Measurements from ENCODE around the gene CTSC.

The CTSC gene

GRCh38 chr11:88297863-88298262 lies 39.7 kb downstream of the CTSC start:
- no peak for TF ChIP-seq ZNF274 (IDR thresholded peaks at IDR 0.05; ENCODE audit: low read depth, low read length)
- no peak overlapping the region for H3K4me3 ChIP-seq (ENCODE audit: low read length)

- H3K4me3 ChIP-seq (ENCODE audit: low read length) = no peak overlapping the region
Observed at GRCh38 chr11:88297421-88297820, 40.1 kb downstream of the CTSC start.

GRCh38 chr11:88295028-88295427 lies 42.5 kb downstream of the CTSC start:
- TF ChIP-seq ZNF274 (IDR thresholded peaks at IDR 0.05; ENCODE audit: low read depth, low read length) = no peak
- H3K4me3 ChIP-seq (ENCODE audit: low read length) = no peak overlapping the region

More at GRCh38 chr11:88297421-88297820, 40.1 kb downstream of the CTSC start:
- no peak for TF ChIP-seq ZNF274 (IDR thresholded peaks at IDR 0.05; ENCODE audit: low read depth, low read length)

- no peak for TF ChIP-seq ZNF274 (IDR thresholded peaks at IDR 0.05; ENCODE audit: low read depth, low read length)
Observed at GRCh38 chr11:88293931-88294330, 43.6 kb downstream of the CTSC start.

GRCh38 chr11:88292171-88292843 lies 45.2 kb downstream of the CTSC start:
- no peak for TF ChIP-seq ZNF274 (IDR thresholded peaks at IDR 0.05; ENCODE audit: low read depth, low read length)

More at GRCh38 chr11:88293931-88294330, 43.6 kb downstream of the CTSC start:
- no peak overlapping the region for H3K4me3 ChIP-seq (ENCODE audit: low read length)

GRCh38 chr11:88288560-88288959 lies 49.0 kb downstream of the CTSC start:
- H3K4me3 ChIP-seq (ENCODE audit: low read length) = no peak overlapping the region
- no peak for TF ChIP-seq ZNF274 (IDR thresholded peaks at IDR 0.05; ENCODE audit: low read depth, low read length)

More at GRCh38 chr11:88292171-88292843, 45.2 kb downstream of the CTSC start:
- H3K4me3 ChIP-seq (ENCODE audit: low read length) = no peak overlapping the region

GRCh38 chr11:88284336-88285050 lies 53.0 kb downstream of the CTSC start:
- TF ChIP-seq ZNF274 (IDR thresholded peaks at IDR 0.05; ENCODE audit: low read depth, low read length) = no peak
- no peak overlapping the region for H3K4me3 ChIP-seq (ENCODE audit: low read length)

- no peak for TF ChIP-seq ZNF274 (IDR thresholded peaks at IDR 0.05; ENCODE audit: low read depth, low read length)
- H3K4me3 ChIP-seq (ENCODE audit: low read length) = no peak overlapping the region
Observed at GRCh38 chr11:88282747-88283515, 54.6 kb downstream of the CTSC start.

GRCh38 chr11:88281317-88281712 lies 56.2 kb downstream of the CTSC start:
- no peak for TF ChIP-seq ZNF274 (IDR thresholded peaks at IDR 0.05; ENCODE audit: low read depth, low read length)
- H3K4me3 ChIP-seq (ENCODE audit: low read length) = no peak overlapping the region

GRCh38 chr11:88280673-88281316 lies 56.7 kb downstream of the CTSC start:
- no peak for TF ChIP-seq ZNF274 (IDR thresholded peaks at IDR 0.05; ENCODE audit: low read depth, low read length)

GRCh38 chr11:88277349-88277915 lies 60.1 kb downstream of the CTSC start:
- H3K4me3 ChIP-seq (ENCODE audit: low read length) = no peak overlapping the region
- TF ChIP-seq ZNF274 (IDR thresholded peaks at IDR 0.05; ENCODE audit: low read depth, low read length) = no peak

More at GRCh38 chr11:88280673-88281316, 56.7 kb downstream of the CTSC start:
- H3K4me3 ChIP-seq (ENCODE audit: low read length) = no peak overlapping the region

- H3K4me3 ChIP-seq (ENCODE audit: low read length) = no peak overlapping the region
- no peak for TF ChIP-seq ZNF274 (IDR thresholded peaks at IDR 0.05; ENCODE audit: low read depth, low read length)
Observed at GRCh38 chr11:88275636-88276035, 61.9 kb downstream of the CTSC start.

- H3K4me3 ChIP-seq (ENCODE audit: low read length) = no peak overlapping the region
- TF ChIP-seq ZNF274 (IDR thresholded peaks at IDR 0.05; ENCODE audit: low read depth, low read length) = no peak
Observed at GRCh38 chr11:88266919-88267318, 70.6 kb downstream of the CTSC start.

GRCh38 chr11:88266157-88266556 lies 71.4 kb downstream of the CTSC start:
- H3K4me3 ChIP-seq (ENCODE audit: low read length) = no peak overlapping the region
- no peak for TF ChIP-seq ZNF274 (IDR thresholded peaks at IDR 0.05; ENCODE audit: low read depth, low read length)

Data from GM08714 (cell line).